Pons (tissue), 1 donor: ENCODE measurements around the gene PAGE2.
A peak's percentile ranks its signal among the peaks of the same experiment; 100 is the strongest.
"Not testable (repeated sequence)": the region's sequence is repeated elsewhere in the genome, so short reads cannot be mapped to it uniquely, and the experiment has no call there.

Experiments
- DNase-seq: peaks from one replicate; pipeline ENCODE4 v3.0.0-alpha.2; 2016; ENCODE audit warnings: low spot score

The PAGE2 gene

GRCh38 chrX:55123900-55124299, 35.1 kb downstream of the PAGE2 start:
- DNase-seq, result no peak

GRCh38 chrX:55127692-55128091, 38.9 kb downstream of the PAGE2 start:
- DNase-seq, result no peak

GRCh38 chrX:55129361-55129760, 40.5 kb downstream of the PAGE2 start:
- DNase-seq, result no peak

- no peak for DNase-seq
Measured at GRCh38 chrX:55130481-55130880, 41.7 kb downstream of the PAGE2 start.

- no peak for DNase-seq
Measured at GRCh38 chrX:55132416-55132815, 43.6 kb downstream of the PAGE2 start.

- peak; percentile 42 for DNase-seq
Measured at GRCh38 chrX:55135171-55135570, 46.4 kb downstream of the PAGE2 start.

GRCh38 chrX:55140800-55141199, 52.0 kb downstream of the PAGE2 start:
- not testable (repeated sequence) for DNase-seq
